K562 (cell line): ENCODE results near the gene SEC63. TPM values are rescaled to one million over a fixed set of nuclear protein-coding genes. Genes with fewer than 3 reads are reported as not detected.

Source experiments
- ATAC-seq: fragments of 200-7000 bp; cut with Tn5 transposase; 3 replicates; pipeline ENCODE4 v1.9.1; 2020; ENCODE audit warnings: moderate library complexity
- BruUV-seq: library from RNA; stranded (reverse); fragments of 400-500 nt; replicated peaks from 2 replicates; lab custom pipeline; 2021; lab: Mats Ljungman, UMichigan
- CTCF ChIA-PET: fragments of 300-600 bp; formaldehyde crosslinking; extraction: SDS; loops from one replicate; lab custom pipeline; 2021; ENCODE audit warnings: low intra/inter-chr PET ratio; lab: Yijun Ruan, JAX
- POLR2A ChIA-PET: fragments of 300-600, 350-650 bp; sonication (Branson Sonifier 250); formaldehyde crosslinking; extraction: SDS; loops from one replicate; lab custom pipeline; 2021; ENCODE audit warnings: antibody characterized with exemption, inconsistent platforms; lab: Yijun Ruan, JAX
- DNase-seq, 4 experiments: peaks; one replicate each; pipeline versions ENCODE4 v3.0.0 to v3.0.0-alpha.2; 2011 to 2018; ENCODE audit warnings: low spot score in 3 of 4, mixed read lengths in 3 of 4; ENCODE audit errors: extremely low read depth in 1 of 4
- FAIRE-seq: peaks from 2 replicates; lab custom pipeline; 2011; peaks lifted over from hg19 to GRCh38; lab: Jason Lieb, UNC
- H2AFZ ChIP-seq: 2 replicates; pipeline ENCODE4 v1.6.0; 2011; ENCODE audit warnings: low read depth, low read length, control low read depth, inconsistent platforms
- H3K27ac ChIP-seq: fragments of 200-600 bp; 3 replicates; pipeline ENCODE4 v1.8.0; 2011; ENCODE audit warnings: low read depth, mild to moderate bottlenecking, control low read depth, inconsistent platforms, low read length, moderate library complexity, mixed read lengths; ENCODE audit errors: extremely low read depth
- H3K27me3 ChIP-seq, 2 experiments: fragments of 300-600 bp in 1 of 2; 2 replicates in 1 of 2; 3 replicates in 1 of 2; pipeline versions ENCODE4 v1.6.0 to v1.8.0; 2011; ENCODE audit warnings: inconsistent platforms in 2 of 2, low read length in 2 of 2, mild to moderate bottlenecking in 1 of 2, mixed read lengths in 1 of 2, moderate library complexity in 1 of 2; ENCODE audit not compliant: control insufficient read depth in 2 of 2, insufficient read depth in 2 of 2
- H3K36me3 ChIP-seq: fragments of 300-600 bp; 3 replicates; pipeline ENCODE4 v1.8.0; 2011; ENCODE audit warnings: mild to moderate bottlenecking, low read length, inconsistent platforms; ENCODE audit not compliant: control insufficient read depth, insufficient read depth
- H3K4me1 ChIP-seq, 2 experiments: fragments of 200-600 bp in 1 of 2; replicated peaks in 1 of 2; 2 replicates in 1 of 2; 3 replicates in 1 of 2; pipeline versions ENCODE4 v1.5.1 to v1.8.0; 2011; ENCODE audit warnings: inconsistent platforms in 2 of 2, low read length in 2 of 2, mild to moderate bottlenecking in 1 of 2, mixed read lengths in 1 of 2, moderate library complexity in 1 of 2; ENCODE audit not compliant: control insufficient read depth in 2 of 2, insufficient read depth in 2 of 2
- H3K4me2 ChIP-seq: 2 replicates; pipeline ENCODE4 v1.6.1; 2011; ENCODE audit warnings: low read length, control low read depth, inconsistent platforms, mixed read lengths; ENCODE audit not compliant: insufficient read depth
- H3K4me3 ChIP-seq: fragments of 200-600 bp; sonication (generic), shearing (Covaris generic); 2 replicates; pipeline ENCODE4 v1.5.1; 2016; ENCODE audit warnings: control low read depth, inconsistent platforms
- H3K79me2 ChIP-seq: fragments of 200-600 bp; 3 replicates; pipeline ENCODE4 v1.8.0; 2011; ENCODE audit warnings: low read length, inconsistent platforms; ENCODE audit not compliant: control insufficient read depth, insufficient read depth
- H3K9ac ChIP-seq, 2 experiments: 2 replicates each; pipeline versions ENCODE4 v1.6.0 to v1.6.1; 2011; ENCODE audit warnings: low read depth in 2 of 2, low read length in 2 of 2, control low read depth in 1 of 2, inconsistent platforms in 1 of 2, mild to moderate bottlenecking in 1 of 2, mixed read lengths in 1 of 2; ENCODE audit not compliant: insufficient read depth in 1 of 2
- H3K9me1 ChIP-seq: one replicate; pipeline ENCODE4 v1.6.0; 2011; ENCODE audit warnings: inconsistent platforms, mild to moderate bottlenecking, low read length, moderate library complexity; ENCODE audit not compliant: control insufficient read depth, insufficient read depth
- H3K9me3 ChIP-seq: replicated peaks from 2 replicates; pipeline ENCODE4 v1.5.1; 2011; ENCODE audit warnings: low read depth, low read length, inconsistent platforms; ENCODE audit not compliant: control insufficient read depth, insufficient read depth
- H4K20me1 ChIP-seq: replicated peaks from 2 replicates; pipeline ENCODE4 v1.6.1; 2011; ENCODE audit warnings: low read length, inconsistent platforms, mixed read lengths; ENCODE audit not compliant: control insufficient read depth, insufficient read depth
- DNMT1 ChIP-seq: fragments of 450-650 bp; IDR thresholded peaks from 2 replicates; pipeline ENCODE4 v1.6.1; 2016; ENCODE audit warnings: antibody characterized with exemption, mild to moderate bottlenecking
- HSF4 ChIP-seq: fragments of 250-450 bp; sonication (Bioruptor Pico); IDR thresholded peaks from 2 replicates; pipeline ENCODE4 v2.1.2; 2022; ENCODE audit warnings: mild to moderate bottlenecking, moderate library complexity, borderline replicate concordance
- ZNF165 ChIP-seq: fragments of 250-450 bp; sonication (Bioruptor Pico); IDR thresholded peaks from 2 replicates; pipeline ENCODE4 v1.4.0; 2020; ENCODE audit warnings: borderline replicate concordance
- WGBS: fragments of 100-300 bp; shearing (Covaris generic); methylation state at CpG from one replicate; pipeline ENCODE4 v1.1.6; 2016; ENCODE audit warnings: low coverage, mixed read lengths; ENCODE audit not compliant: insufficient coverage; ENCODE audit errors: missing lambda C conversion rate; 5-methylcytosine and 5-hydroxymethylcytosine counted together
- in situ Hi-C: fragments of 300-500 bp; cut with MboI; formaldehyde crosslinking; loops from 4 replicates; pipeline ENCODE4 v1.15.0; 2018; ENCODE audit warnings: inconsistent platforms, mixed read lengths
- intact Hi-C: fragments of 100-400 bp; cut with micrococcal nuclease; formaldehyde crosslinking; loops from 2 replicates; pipeline ENCODE4 v1.14.2; 2022
- polyA plus RNA-seq, 8 experiments: library from polyadenylated mRNA; depleted of rRNA in 4 of 8; stranded (reverse) in 5 of 8; unstranded in 3 of 8; fragments of >200 nt; fragmentation: Nextera tagmentation in 2 of 8; fragmentation: Illumina TruSeq in 1 of 8; extraction: Ambion mirVana in 2 of 8; extraction: Trizol in 1 of 8; gene quantifications; 2 replicates each; pipeline versions ENCODE4 v1.2.1 to v1.2.3, GENCODE V29; 2011 to 2014; ENCODE audit warnings: inconsistent platforms in 1 of 8, missing spikeins in 1 of 8
- total RNA-seq, 7 experiments: library from RNA; depleted of rRNA in 6 of 7; stranded (reverse); fragments of >200 nt in 6 of 7; fragmentation: Illumina TruSeq in 2 of 7; extraction: Trizol in 2 of 7; gene quantifications; 2 replicates each; pipeline versions ENCODE4 v1.2.1 to v1.2.3, GENCODE V29; 2011 to 2021; ENCODE audit warnings: low replicate concordance in 1 of 7
- TF ChIP-seq, protein P1 (sequence below): fragments of 250-450 bp; sonication (Bioruptor Pico); IDR thresholded peaks from 2 replicates; pipeline ENCODE4 v1.5.0; 2022; ENCODE audit warnings: mild to moderate bottlenecking

Gene SEC63
- total and polyA plus RNA-seq, 9 of the 15 experiments (the other 6 are each of a cell fraction or from before 2014, with no cell fraction given): 13.8 to 74.6 (median 28.4) TPM

DNA sequence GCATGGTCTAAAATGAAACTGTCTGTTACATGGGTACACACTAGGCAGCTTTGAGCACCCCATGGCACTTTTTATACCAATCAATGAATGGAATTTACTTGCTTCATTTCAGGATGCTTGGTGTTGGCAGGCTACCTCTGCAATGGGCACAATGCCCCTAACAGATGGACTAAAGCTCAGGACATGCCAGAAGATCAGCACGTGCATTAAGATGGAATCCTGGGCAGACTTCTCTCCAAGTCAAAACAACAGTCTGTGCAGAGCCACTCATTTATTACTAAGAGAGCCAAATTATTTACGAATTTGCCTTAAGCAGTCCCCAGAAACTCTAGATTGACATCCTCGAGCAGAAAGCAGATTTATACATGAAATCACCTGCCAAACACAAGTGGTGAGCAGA lies 78.1 kb downstream of the SEC63 start:
- H3K79me2 ChIP-seq: no peaks in the 10 kb centered on the region
- ChIA-PET CTCF (no interaction called here), POLR2A (no interaction called here)
- ATAC-seq (no peak), DNase-seq (no peak), FAIRE-seq (no peak)
- no TSS peak for BruUV-seq
- 94% methylated on average over 3 of the region's 3 CpGs for WGBS
- peaks cover 63% of the 10 kb centered on the region for H3K36me3 ChIP-seq
- H4K20me1 ChIP-seq: no peaks in the 10 kb centered on the region
- no peak overlapping the region for H3K27ac ChIP-seq
- H2AFZ ChIP-seq: no peak overlapping the region
- intact Hi-C loops: no loop called here
- H3K4me3 ChIP-seq: no peak overlapping the region
- no peak for TF ChIP-seq HSF4 (CRISPR knock-in tag)
- no peak for TF ChIP-seq DNMT1
- TF ChIP-seq, protein P1, sequence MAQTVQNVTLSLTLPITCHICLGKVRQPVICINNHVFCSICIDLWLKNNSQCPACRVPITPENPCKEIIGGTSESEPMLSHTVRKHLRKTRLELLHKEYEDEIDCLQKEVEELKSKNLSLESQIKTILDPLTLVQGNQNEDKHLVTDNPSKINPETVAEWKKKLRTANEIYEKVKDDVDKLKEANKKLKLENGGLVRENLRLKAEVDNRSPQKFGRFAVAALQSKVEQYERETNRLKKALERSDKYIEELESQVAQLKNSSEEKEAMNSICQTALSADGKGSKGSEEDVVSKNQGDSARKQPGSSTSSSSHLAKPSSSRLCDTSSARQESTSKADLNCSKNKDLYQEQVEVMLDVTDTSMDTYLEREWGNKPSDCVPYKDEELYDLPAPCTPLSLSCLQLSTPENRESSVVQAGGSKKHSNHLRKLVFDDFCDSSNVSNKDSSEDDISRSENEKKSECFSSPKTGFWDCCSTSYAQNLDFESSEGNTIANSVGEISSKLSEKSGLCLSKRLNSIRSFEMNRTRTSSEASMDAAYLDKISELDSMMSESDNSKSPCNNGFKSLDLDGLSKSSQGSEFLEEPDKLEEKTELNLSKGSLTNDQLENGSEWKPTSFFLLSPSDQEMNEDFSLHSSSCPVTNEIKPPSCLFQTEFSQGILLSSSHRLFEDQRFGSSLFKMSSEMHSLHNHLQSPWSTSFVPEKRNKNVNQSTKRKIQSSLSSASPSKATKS (CRISPR knock-in tag): no peak
- no peak for TF ChIP-seq ZNF165 (CRISPR knock-in tag)
- H3K4me2 ChIP-seq: no peak overlapping the region
- no peak overlapping the region for H3K9ac ChIP-seq
- in situ Hi-C loops: no loop called here
- H3K27me3 ChIP-seq: no peaks in the 10 kb centered on the region
- no peaks in the 10 kb centered on the region for H3K9me3 ChIP-seq
- no peaks in the 10 kb centered on the region for H3K9me1 ChIP-seq
- no peaks in the 10 kb centered on the region for H3K4me1 ChIP-seq
